PC-3 (cell line): ENCODE results near the gene DERL3. TPM values are rescaled to one million over a fixed set of nuclear protein-coding genes. Genes with fewer than 3 reads are reported as not detected.

Experiments
- ATAC-seq: fragments of 200-7000 bp; cut with Tn5 transposase; 2 replicates; pipeline ENCODE4 v1.9.1; 2020; ENCODE audit warnings: mild to moderate bottlenecking, moderate library complexity
- BruUV-seq: library from RNA; stranded (reverse); fragments of 400-500 nt; replicated peaks from 2 replicates; lab custom pipeline; 2021; lab: Mats Ljungman, UMichigan
- CTCF ChIA-PET: fragments of 300-600 bp; sonication (Branson Sonifier 250); formaldehyde crosslinking; loops from one replicate; lab custom pipeline; 2022; ENCODE audit warnings: antibody characterized with exemption; lab: Charles Lee
- POLR2A ChIA-PET: fragments of 300-600 bp; sonication (Branson Sonifier 250); formaldehyde crosslinking; loops from one replicate; lab custom pipeline; 2022; ENCODE audit warnings: antibody characterized with exemption; ENCODE audit not compliant: unreplicated experiment; lab: Charles Lee
- DNase-seq: peaks from one replicate; pipeline ENCODE4 v3.0.0-alpha.2; 2015
- H2AFZ ChIP-seq: fragments of 300-600 bp; sonication (generic); 2 replicates; pipeline ENCODE4 v1.6.0; 2016; ENCODE audit warnings: antibody characterized with exemption, low read length
- H3F3A ChIP-seq: fragments of 300-600 bp; sonication (generic); one replicate; pipeline ENCODE4 v1.6.0; 2017; ENCODE audit warnings: antibody characterized with exemption, low read length, control low read depth, mild to moderate bottlenecking; ENCODE audit not compliant: unreplicated experiment
- H3K27ac ChIP-seq: fragments of 300-600 bp; sonication (generic); 2 replicates; pipeline ENCODE4 v1.5.1; 2016; ENCODE audit warnings: mild to moderate bottlenecking, low read length
- H3K27me3 ChIP-seq: fragments of 300-600 bp; sonication (generic); 2 replicates; pipeline ENCODE4 v1.6.1; 2016; ENCODE audit warnings: low read length, mixed read lengths
- H3K36me3 ChIP-seq: fragments of 300-600 bp; sonication (generic); 2 replicates; pipeline ENCODE4 v1.6.1; 2016; ENCODE audit warnings: low read depth, mixed run types, low read length, mixed read lengths
- H3K4me1 ChIP-seq: fragments of 300-600 bp; sonication (generic); 2 replicates; pipeline ENCODE4 v1.5.1; 2016; ENCODE audit warnings: low read length; ENCODE audit not compliant: insufficient read depth
- H3K4me2 ChIP-seq: fragments of 300-600 bp; sonication (generic); 2 replicates; pipeline ENCODE4 v1.6.0; 2016; ENCODE audit warnings: low read length
- H3K4me3 ChIP-seq: fragments of 300-600 bp; sonication (generic); 2 replicates; pipeline ENCODE4 v1.5.1; 2016; ENCODE audit warnings: mild to moderate bottlenecking, low read length, mixed read lengths
- H3K79me2 ChIP-seq: fragments of 300-600 bp; sonication (generic); 2 replicates; pipeline ENCODE4 v1.6.1; 2017; ENCODE audit warnings: low read length, mixed read lengths
- H3K9ac ChIP-seq: fragments of 300-600 bp; sonication (generic); 2 replicates; pipeline ENCODE4 v1.6.0; 2016; ENCODE audit warnings: mild to moderate bottlenecking, low read length
- H3K9me2 ChIP-seq: fragments of 300-600 bp; sonication (generic); replicated peaks from 2 replicates; pipeline ENCODE4 v1.6.1; 2016; ENCODE audit warnings: mixed run types, low read length, mixed read lengths
- H3K9me3 ChIP-seq: fragments of 300-600 bp; sonication (generic); 2 replicates; pipeline ENCODE4 v1.6.1; 2016; ENCODE audit warnings: low read length, mixed read lengths
- H4K20me1 ChIP-seq: fragments of 300-600 bp; sonication (generic); 2 replicates; pipeline ENCODE4 v1.6.1; 2016; ENCODE audit warnings: low read length, mixed read lengths
- CTCF ChIP-seq: fragments of 300-600 bp; sonication (generic); conservative IDR thresholded peaks from 2 replicates; pipeline ENCODE4 v1.5.1; 2017; ENCODE audit warnings: antibody characterized with exemption, low read depth, mild to moderate bottlenecking, low read length
- EZH2 ChIP-seq: fragments of 300-600 bp; sonication (generic); IDR thresholded peaks from one replicate; pipeline ENCODE4 v1.6.1; 2017; ENCODE audit warnings: antibody characterized with exemption, mild to moderate bottlenecking, low read length; ENCODE audit not compliant: unreplicated experiment
- EZH2phosphoT487 ChIP-seq: fragments of 300-600 bp; sonication (generic); IDR thresholded peaks from 2 replicates; pipeline ENCODE4 v1.6.1; 2018; ENCODE audit warnings: mild to moderate bottlenecking, antibody characterized with exemption, low read length, borderline replicate concordance
- intact Hi-C: fragments of 100-400 bp; cut with micrococcal nuclease; formaldehyde crosslinking; loops from 2 replicates; pipeline ENCODE4 v1.9.0; 2023
- total RNA-seq: library from RNA; depleted of rRNA; stranded (reverse); fragments of >200 nt; gene quantifications from 2 replicates; pipeline ENCODE4 v1.2.3, GENCODE V29; 2014

Gene DERL3
- total RNA-seq, 1 experiment from 2014 or later: not detected

GRCh38 chr22:23824476-23825245, 14.1 kb downstream of the DERL3 start:
- no peaks in the 10 kb centered on the region for H3K9me2 ChIP-seq
- H3K4me1 ChIP-seq: no peaks in the 10 kb centered on the region
- H3K4me3 ChIP-seq: no peak overlapping the region
- no peaks in the 10 kb centered on the region for H3K9me3 ChIP-seq
- intact Hi-C loops: no loop called here
- ATAC-seq (no peak), DNase-seq (no peak)
- H3K9ac ChIP-seq: no peak overlapping the region
- ChIA-PET POLR2A (no interaction called here), CTCF (interaction anchor here (0.6 kb wide), 1 partner anchor 50 kb away, joined by 7 read pairs; no protein-coding TSS in a partner anchor)
- peaks cover 10% of the 10 kb centered on the region; the same call in 1 of the 2 replicates for H3K36me3 ChIP-seq
- no peaks in the 10 kb centered on the region for H3K79me2 ChIP-seq
- H3K27ac ChIP-seq: no peak overlapping the region
- H4K20me1 ChIP-seq: no peaks in the 10 kb centered on the region
- TF ChIP-seq EZH2phosphoT487 (no peak), EZH2 (no peak), CTCF (no peak)
- H3F3A ChIP-seq: no peaks in the 10 kb centered on the region
- no TSS peak for BruUV-seq
- no peak overlapping the region for H3K4me2 ChIP-seq
- H3K27me3 ChIP-seq: no peaks in the 10 kb centered on the region
- H2AFZ ChIP-seq: no peak overlapping the region

- ATAC-seq (no peak), DNase-seq (no peak)
- Histone ChIP-seq H3K4me1 (no peaks in the 10 kb centered on the region), H2AFZ (no peak overlapping the region), H3K27me3 (no peaks in the 10 kb centered on the region), H3K4me2 (no peak overlapping the region), H3K79me2 (no peaks in the 10 kb centered on the region), H3K9me2 (no peaks in the 10 kb centered on the region), H3F3A (no peaks in the 10 kb centered on the region), H3K36me3 (peaks cover 10% of the 10 kb centered on the region; the same call in 1 of the 2 replicates), H3K9ac (no peak overlapping the region), H3K27ac (no peak overlapping the region), H3K4me3 (no peak overlapping the region), H3K9me3 (no peaks in the 10 kb centered on the region), H4K20me1 (no peaks in the 10 kb centered on the region)
- TF ChIP-seq EZH2phosphoT487 (no peak), CTCF (no peak)
- CTCF ChIA-PET: no interaction called here
- POLR2A ChIA-PET: no interaction called here
- intact Hi-C loops: no loop called here
- BruUV-seq: no TSS peak
Measured at GRCh38 chr22:23823331-23823791, 15.4 kb downstream of the DERL3 start.
